Fibroblast of lung (primary cell): ENCODE results near the gene NEXN. TPM values are rescaled to one million over a fixed set of nuclear protein-coding genes. Genes with fewer than 3 reads are reported as not detected.

Experiments
- DNase-seq, 2 donors: peaks; one replicate each; pipeline versions ENCODE4 v3.0.0 to v3.0.0-alpha.2; 2010; ENCODE audit warnings: low read depth in 2 of 2
- H2AFZ ChIP-seq: 2 replicates; pipeline ENCODE4 v1.5.1; 2012; ENCODE audit warnings: low read length, control low read depth, inconsistent platforms
- H3K27ac ChIP-seq: 2 replicates; pipeline ENCODE4 v1.5.1; 2011; ENCODE audit warnings: low read length, control low read depth; ENCODE audit not compliant: insufficient read depth
- H3K27me3 ChIP-seq: 2 replicates; pipeline ENCODE4 v1.5.1; 2011; ENCODE audit warnings: mild to moderate bottlenecking, low read length; ENCODE audit not compliant: control insufficient read depth, insufficient read depth
- H3K36me3 ChIP-seq: 2 replicates; pipeline ENCODE4 v1.5.1; 2011; ENCODE audit warnings: low read length; ENCODE audit not compliant: control insufficient read depth, insufficient read depth
- H3K4me1 ChIP-seq: 2 replicates; pipeline ENCODE4 v1.5.1; 2011; ENCODE audit warnings: low read length; ENCODE audit not compliant: control insufficient read depth, insufficient read depth; ENCODE audit errors: extremely low read depth
- H3K4me2 ChIP-seq: 2 replicates; pipeline ENCODE4 v1.5.1; 2011; ENCODE audit warnings: low read length, control low read depth; ENCODE audit not compliant: insufficient read depth; ENCODE audit errors: extremely low read depth
- H3K4me3 ChIP-seq, 4 experiments: fragments of 200-600 bp in 1 of 4; sonication (generic) in 1 of 4; replicated peaks in 1 of 4; 2 replicates each; pipeline ENCODE4 v1.5.1; 2011 to 2016; ENCODE audit warnings: low read length in 4 of 4, low read depth in 3 of 4, mild to moderate bottlenecking in 3 of 4, control low read depth in 2 of 4, inconsistent platforms in 1 of 4, mixed read lengths in 1 of 4; ENCODE audit not compliant: insufficient read depth in 1 of 4; ENCODE audit errors: control extremely low read depth in 1 of 4
- H3K79me2 ChIP-seq: 2 replicates; pipeline ENCODE4 v1.5.1; 2012; ENCODE audit warnings: mild to moderate bottlenecking, low read length, inconsistent platforms; ENCODE audit not compliant: control insufficient read depth, insufficient read depth
- H3K9ac ChIP-seq: 2 replicates; pipeline ENCODE4 v1.5.1; 2011; ENCODE audit warnings: mild to moderate bottlenecking, low read length, control low read depth; ENCODE audit not compliant: insufficient read depth
- H3K9me3 ChIP-seq: 2 replicates; pipeline ENCODE4 v1.5.1; 2012; ENCODE audit warnings: low read depth, low read length; ENCODE audit not compliant: control insufficient read depth, insufficient read depth
- H4K20me1 ChIP-seq: 2 replicates; pipeline ENCODE4 v1.5.1; 2011; ENCODE audit warnings: low read length; ENCODE audit not compliant: control insufficient read depth, insufficient read depth; ENCODE audit errors: extremely low read depth
- CTCF ChIP-seq, 2 donors: IDR thresholded peaks in 1 of 2; conservative IDR thresholded peaks in 1 of 2; 1 replicate in 1 of 2; 2 replicates in 1 of 2; pipeline ENCODE4 v1.5.1; 2011 to 2012; ENCODE audit warnings: low read length in 2 of 2, control low read depth in 1 of 2, inconsistent platforms in 1 of 2, low read depth in 1 of 2, mild to moderate bottlenecking in 1 of 2
- EZH2 ChIP-seq: IDR thresholded peaks from 2 replicates; pipeline ENCODE4 v1.5.1; 2012; ENCODE audit warnings: low read length, control low read depth, mild to moderate bottlenecking; ENCODE audit errors: missing control alignments
- polyA plus RNA-seq, 2 donors: library from polyadenylated mRNA; depleted of rRNA in 1 of 2; stranded (reverse) in 1 of 2; unstranded in 1 of 2; fragments of >200 nt; gene quantifications; 2 replicates each; pipeline ENCODE4 v1.2.1, GENCODE V29; 2011 to 2012; ENCODE audit warnings: missing spikeins in 1 of 2
- total RNA-seq: library from RNA; depleted of rRNA; stranded (reverse); fragments of >200 nt; gene quantifications from 2 replicates; pipeline ENCODE4 v1.2.1, GENCODE V29; 2014

The NEXN gene
- total and polyA plus RNA-seq, 2 donors (not counting 1 experiment from before 2014, with no cell fraction given), result 24.4 to 49.0 TPM

- Histone ChIP-seq H3K27ac (no peak overlapping the region), H4K20me1 (no peaks in the 10 kb centered on the region), H3K27me3 (no peaks in the 10 kb centered on the region), H3K4me3 (no peak overlapping the region), H3K4me2 (no peak overlapping the region), H3K9me3 (no peaks in the 10 kb centered on the region), H3K36me3 (no peaks in the 10 kb centered on the region), H3K79me2 (no peaks in the 10 kb centered on the region), H2AFZ (no peak overlapping the region), H3K9ac (no peak overlapping the region), H3K4me1 (no peaks in the 10 kb centered on the region)
- no peak for DNase-seq
- TF ChIP-seq EZH2 (no peak), CTCF (conservative IDR thresholded peaks at IDR 0.05 in 1 of 2, IDR thresholded peaks at IDR 0.05 in 1 of 2; ENCODE audit: low read depth in 1 of 2, low read length in 2 of 2) (no peak)
Observed at GRCh38 chr1:77846966-77847365, 41.5 kb upstream of the NEXN start.

DNA sequence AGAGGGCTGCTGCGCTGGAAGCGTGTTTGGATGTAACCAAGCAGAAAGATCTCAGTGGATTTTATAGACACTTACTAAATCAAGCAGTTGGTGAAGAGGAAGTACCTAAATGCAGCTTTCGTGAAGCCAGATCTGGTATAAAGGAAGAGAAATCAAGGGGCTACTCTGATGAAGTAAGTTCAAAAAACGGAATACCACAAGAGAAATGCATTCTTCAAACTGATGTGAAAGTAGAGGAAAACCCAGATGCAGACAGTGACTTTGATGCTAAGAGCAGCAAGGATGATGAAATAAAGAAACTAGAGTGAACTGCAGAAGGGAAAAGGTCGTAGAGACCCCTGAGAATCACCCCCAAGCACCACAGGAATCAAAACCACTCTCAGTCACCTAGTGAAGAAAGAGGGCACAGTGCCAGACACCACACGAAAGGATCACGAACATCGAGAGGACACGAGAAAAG lies 40.8 kb upstream of the NEXN start:
- no peaks in the 10 kb centered on the region for H4K20me1 ChIP-seq
- H3K4me1 ChIP-seq, result no peaks in the 10 kb centered on the region
- DNase-seq, result no peak
- no peak overlapping the region for H3K27ac ChIP-seq
- H3K79me2 ChIP-seq, result no peaks in the 10 kb centered on the region
- H3K27me3 ChIP-seq, result no peaks in the 10 kb centered on the region
- no peak for TF ChIP-seq CTCF (conservative IDR thresholded peaks at IDR 0.05 in 1 of 2, IDR thresholded peaks at IDR 0.05 in 1 of 2; ENCODE audit: low read depth in 1 of 2, low read length in 2 of 2)
- TF ChIP-seq EZH2, result no peak
- H3K4me2 ChIP-seq, result no peak overlapping the region
- H3K4me3 ChIP-seq, result no peak overlapping the region
- no peak overlapping the region for H3K9ac ChIP-seq
- H3K9me3 ChIP-seq, result no peaks in the 10 kb centered on the region
- H2AFZ ChIP-seq, result no peak overlapping the region
- no peaks in the 10 kb centered on the region for H3K36me3 ChIP-seq

- Histone ChIP-seq H2AFZ (no peak overlapping the region), H3K4me2 (no peak overlapping the region), H3K4me3 (no peak overlapping the region), H3K9me3 (no peaks in the 10 kb centered on the region), H3K4me1 (no peaks in the 10 kb centered on the region), H3K36me3 (no peaks in the 10 kb centered on the region), H3K27me3 (no peaks in the 10 kb centered on the region), H4K20me1 (no peaks in the 10 kb centered on the region), H3K79me2 (no peaks in the 10 kb centered on the region), H3K27ac (no peak overlapping the region), H3K9ac (no peak overlapping the region)
- no peak for TF ChIP-seq EZH2
- no peak for DNase-seq
Observed at GRCh38 chr1:77850082-77850481, 38.3 kb upstream of the NEXN start.
